GM23338 (cell line): ENCODE data around the gene LPP.

ENCODE experiments used
- CREB1 ChIP-seq: fragments of 250-450 bp; sonication (Bioruptor Pico); IDR thresholded peaks from 2 replicates; pipeline ENCODE4 v1.5.0; 2020; ENCODE audit warnings: low read depth, mild to moderate bottlenecking, moderate library complexity
- CTCF ChIP-seq, 2 experiments: fragments of 200-600 bp in 1 of 2; sonication (generic) in 1 of 2; conservative IDR thresholded peaks; 2 replicates each; pipeline versions ENCODE4 v1.5.1 to v1.6.1; 2016 to 2017; ENCODE audit warnings: antibody characterized with exemption in 2 of 2, low read depth in 2 of 2, mild to moderate bottlenecking in 2 of 2, moderate library complexity in 1 of 2
- EZH2 ChIP-seq: fragments of 200-600 bp; sonication (generic); IDR thresholded peaks from one replicate; pipeline ENCODE4 v1.8.0; 2017; ENCODE audit warnings: antibody characterized with exemption, mild to moderate bottlenecking, low read depth; ENCODE audit not compliant: unreplicated experiment
- EZH2phosphoT487 ChIP-seq: fragments of 200-600 bp; sonication (generic); IDR thresholded peaks from one replicate; pipeline ENCODE4 v1.8.1; 2018; ENCODE audit warnings: antibody characterized with exemption; ENCODE audit not compliant: unreplicated experiment
- JUNB ChIP-seq: IDR thresholded peaks from one replicate; pipeline ENCODE4 v1.6.1; 2016; ENCODE audit warnings: antibody characterized with exemption; ENCODE audit not compliant: unreplicated experiment
- NANOG ChIP-seq: IDR thresholded peaks from 2 replicates; pipeline ENCODE4 v1.6.1; 2016; ENCODE audit warnings: antibody characterized with exemption, borderline replicate concordance
- POLR2AphosphoS5 ChIP-seq: IDR thresholded peaks from 2 replicates; pipeline ENCODE4 v1.6.1; 2016; ENCODE audit warnings: antibody characterized with exemption, low read depth
- REST ChIP-seq: IDR thresholded peaks from one replicate; pipeline ENCODE4 v1.6.1; 2018; ENCODE audit warnings: antibody characterized with exemption; ENCODE audit not compliant: unreplicated experiment
- STAT1 ChIP-seq: IDR thresholded peaks from one replicate; pipeline ENCODE4 v1.6.1; 2016; ENCODE audit warnings: antibody characterized with exemption; ENCODE audit not compliant: unreplicated experiment
- ZNF114 ChIP-seq: fragments of 250-450 bp; sonication (Bioruptor Pico); IDR thresholded peaks from 2 replicates; pipeline ENCODE4 v1.5.0; 2020; ENCODE audit warnings: mild to moderate bottlenecking, moderate library complexity
- ZNF331 ChIP-seq: fragments of 250-450 bp; sonication (Bioruptor Pico); IDR thresholded peaks from 2 replicates; pipeline ENCODE4 v1.5.0; 2020; ENCODE audit warnings: low read depth, mild to moderate bottlenecking, moderate library complexity

GRCh38 chr3:188759336-188760005 is 605.5 kb downstream of the LPP start:
- TF ChIP-seq CTCF (conservative IDR thresholded peaks at IDR 0.05; ENCODE audit: low read depth in 2 of 2) (no peak), REST (no peak), EZH2 (no peak), CREB1 (CRISPR knock-in tag) (no peak), JUNB (no peak), EZH2phosphoT487 (no peak), POLR2AphosphoS5 (no peak), NANOG (no peak), STAT1 (no peak), ZNF114 (CRISPR knock-in tag) (no peak), ZNF331 (no peak)
